K562 treated with DMSO at 1 percent for 4 hours (cell line): ENCODE measurements around the gene ZNF90. TPM values are rescaled to one million over a fixed set of nuclear protein-coding genes. Genes with fewer than 3 reads are reported as not detected.

ENCODE experiments used
- total RNA-seq: library from RNA; unstranded; fragments of 300-600 nt; gene quantifications from 2 replicates; pipeline ENCODE4 v1.2.3, GENCODE V29; 2022; ENCODE audit not compliant: insufficient read depth

The ZNF90 gene
- total RNA-seq: 0.97 and 2.3 TPM in 2 replicates

DNA sequence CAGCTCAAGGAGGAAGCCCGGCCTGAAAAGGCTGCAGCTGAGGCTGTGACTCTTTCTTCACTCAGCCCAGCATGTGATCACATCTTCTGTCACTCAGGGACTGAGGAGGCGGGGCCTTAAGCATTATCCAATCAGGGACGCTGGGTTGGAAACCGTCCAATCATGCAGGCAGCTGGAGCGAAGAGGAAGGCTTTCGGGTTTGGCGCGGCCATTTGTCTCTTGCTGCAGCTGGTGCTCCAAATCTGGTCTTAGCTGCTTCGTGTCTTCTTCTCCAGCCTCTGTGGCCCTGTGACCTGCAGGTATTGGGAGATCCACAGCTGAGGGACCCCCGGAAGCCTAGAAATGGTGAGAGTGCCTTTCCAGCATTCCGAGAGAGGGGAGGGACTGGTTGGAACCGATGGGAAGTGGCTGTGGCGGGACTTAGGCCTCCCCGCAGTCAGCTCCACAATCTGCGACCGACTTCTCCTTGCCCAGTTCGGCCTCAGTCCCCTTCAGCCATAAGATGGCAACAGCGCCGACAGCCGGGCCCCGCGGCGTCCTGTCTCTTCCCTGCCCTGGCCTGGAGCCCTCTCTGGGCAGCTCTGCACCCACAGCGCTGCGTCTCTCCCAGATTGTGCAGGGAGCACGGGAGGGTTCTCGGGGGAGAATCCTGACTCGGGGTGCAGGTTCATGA is at the start of gene ZNF90:
TSS of gene ZNF90 (plus strand) at position 210 of the 673 bp plus-strand sequence. CDS start at position 343, 133 bp downstream.

DNA sequence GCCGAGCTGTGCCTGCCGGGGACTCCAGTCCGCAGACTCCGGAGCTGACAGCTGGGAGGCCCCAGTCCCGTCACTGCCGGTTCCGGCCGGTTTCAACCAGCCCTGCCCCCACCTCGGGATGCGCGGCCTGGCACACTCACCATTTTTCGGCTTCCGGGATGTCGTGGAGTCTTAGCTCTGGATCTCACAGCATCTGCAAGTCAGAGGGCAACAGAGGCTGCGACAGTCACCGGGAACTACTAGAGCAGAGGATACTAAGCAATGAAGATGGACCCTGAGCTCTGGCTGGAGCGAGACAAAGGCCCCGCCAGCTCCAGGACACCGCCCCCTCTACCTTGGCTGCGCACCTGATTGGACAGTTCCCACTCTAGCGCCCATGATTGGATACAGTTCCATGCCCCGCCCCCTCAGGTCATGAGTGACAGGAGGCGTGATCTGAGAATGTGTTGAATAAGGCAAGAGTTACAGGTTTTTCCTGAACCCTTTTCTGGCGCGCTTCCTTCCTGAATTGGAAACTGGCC is 38.5 kb upstream of the ZNF90 start, which contains the start of gene ZNF682:
TSS of gene ZNF682 (minus strand) at position 303 of the 521 bp plus-strand sequence. CDS start at position 143, 160 bp downstream.

DNA sequence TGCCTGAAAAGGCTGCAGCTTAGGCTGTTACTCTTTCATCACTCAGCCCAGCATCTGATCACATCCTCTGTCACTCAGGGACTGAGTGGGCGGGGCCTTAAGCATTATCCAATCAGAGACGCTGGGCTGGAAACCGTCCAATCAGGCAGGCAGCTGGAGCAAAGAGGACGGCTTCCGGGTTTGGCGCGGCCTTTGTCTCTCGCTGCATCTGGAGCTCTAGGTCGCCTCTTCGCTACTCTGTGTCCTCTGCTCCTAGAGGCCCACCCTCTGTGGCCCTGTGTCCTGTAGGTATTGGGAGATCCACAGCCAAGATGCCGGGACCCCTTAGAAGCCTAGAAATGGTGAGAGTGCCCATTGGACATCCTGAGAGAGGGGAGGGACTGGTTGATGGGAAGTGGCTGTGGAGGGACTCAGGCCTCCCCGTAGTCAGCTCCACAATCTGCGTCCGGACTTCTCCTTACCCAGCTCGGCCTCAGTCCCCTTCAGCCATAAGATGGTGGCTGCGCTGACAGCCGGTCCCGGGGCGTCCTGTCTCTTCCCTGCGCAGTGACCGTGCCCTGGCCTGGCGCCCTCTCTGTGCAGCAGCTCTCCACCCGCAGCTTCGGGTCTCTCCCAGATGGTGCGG is 89.3 kb downstream of the ZNF90 start, which contains the start of gene ZNF486:
TSS of gene ZNF486 (plus strand) at position 195 of the 625 bp plus-strand sequence. CDS start at position 312, 117 bp downstream.

Other genes starting within 250 kb of the ZNF90 start
- gene ZNF253, start 212.1 kb upstream of the ZNF90 start, total RNA-seq: 2.4 and 4.5 TPM in 2 replicates
- 7.1 and 15.1 TPM in 2 replicates for gene ZNF93, start 177.1 kb upstream of the ZNF90 start, total RNA-seq
- not detected in 2 replicates for gene ZNF682, start 38.5 kb upstream of the ZNF90 start, total RNA-seq
- gene ZNF486, start 89.2 kb downstream of the ZNF90 start, total RNA-seq: 2.1 and 4.2 TPM in 2 replicates